GM19193 (cell line): ENCODE results near the gene RNF227.

ENCODE experiments used
- POLR2A ChIP-seq: IDR thresholded peaks from 4 replicates; pipeline ENCODE4 v1.6.1; 2011; ENCODE audit not compliant: insufficient read depth, insufficient read length; ENCODE audit errors: extremely low read depth

Gene RNF227

DNA sequence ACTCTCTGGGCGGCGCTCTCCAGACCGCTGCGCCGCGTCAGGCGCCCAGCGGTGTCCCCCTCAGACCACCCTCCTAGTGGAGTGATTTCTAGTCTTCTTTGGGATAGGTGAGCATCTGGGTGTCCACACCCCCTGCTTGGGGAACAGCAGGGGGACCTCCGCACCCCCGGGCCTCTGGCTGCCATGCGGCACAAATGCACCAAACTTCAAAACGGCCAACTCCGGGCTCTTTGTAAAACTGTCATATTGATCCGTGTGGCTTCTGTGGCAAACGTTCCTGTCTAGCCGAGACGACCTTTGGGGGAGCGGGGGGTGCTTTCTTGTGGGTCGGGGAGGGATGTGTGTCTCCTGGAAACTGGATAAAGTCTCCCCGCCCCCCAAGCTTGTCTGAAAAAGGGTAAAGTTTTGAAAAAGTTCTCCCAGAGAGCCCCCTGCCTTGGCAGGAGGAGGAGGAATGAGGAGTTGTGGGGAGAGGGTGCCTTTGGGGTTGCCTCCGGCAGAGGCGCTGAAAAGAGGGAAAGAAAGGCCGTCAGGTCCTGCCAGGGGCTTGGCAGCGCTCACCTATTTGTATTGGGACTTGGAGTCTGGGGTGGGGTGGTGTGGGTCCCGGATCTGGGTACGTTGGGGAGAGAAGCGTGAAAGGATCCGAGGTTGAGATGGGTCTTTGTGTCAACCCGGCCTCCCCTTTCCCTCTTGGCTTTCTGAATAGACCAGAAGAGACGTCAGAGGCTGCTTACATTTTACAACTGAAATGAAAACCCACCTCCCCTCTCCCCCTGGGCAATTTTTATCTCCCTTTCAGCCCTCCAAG is 29.7 kb downstream of the RNF227 start:
- no peak for TF ChIP-seq POLR2A

- TF ChIP-seq POLR2A = peak; percentile 66
Observed at GRCh38 chr17:7885367-7886226, 30.5 kb downstream of the RNF227 start.

- TF ChIP-seq POLR2A = no peak
Observed at GRCh38 chr17:7884581-7885366, 31.3 kb downstream of the RNF227 start.

- TF ChIP-seq POLR2A = no peak
Observed at GRCh38 chr17:7883781-7884386, 32.2 kb downstream of the RNF227 start.

GRCh38 chr17:7882629-7883028 is 33.5 kb downstream of the RNF227 start:
- no peak for TF ChIP-seq POLR2A

DNA sequence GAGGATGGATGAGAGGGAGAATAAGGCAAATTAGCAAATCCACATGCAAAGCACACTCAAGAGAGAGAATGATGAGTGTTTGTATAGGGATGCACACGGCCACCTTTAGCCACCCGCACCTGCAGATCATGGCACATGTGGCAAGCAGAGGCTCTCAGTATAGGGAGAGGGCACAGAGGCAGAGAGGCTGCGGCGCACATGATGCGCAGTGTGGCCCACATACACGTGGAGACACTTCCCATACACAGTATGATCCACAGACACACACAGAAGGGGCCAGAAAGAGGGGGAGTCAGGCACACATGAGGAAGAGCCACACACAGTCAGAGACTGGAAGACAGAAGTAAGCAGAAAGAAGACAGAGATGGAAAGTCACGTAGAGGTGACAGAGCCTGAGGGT is 34.0 kb downstream of the RNF227 start:
- TF ChIP-seq POLR2A = no peak

DNA sequence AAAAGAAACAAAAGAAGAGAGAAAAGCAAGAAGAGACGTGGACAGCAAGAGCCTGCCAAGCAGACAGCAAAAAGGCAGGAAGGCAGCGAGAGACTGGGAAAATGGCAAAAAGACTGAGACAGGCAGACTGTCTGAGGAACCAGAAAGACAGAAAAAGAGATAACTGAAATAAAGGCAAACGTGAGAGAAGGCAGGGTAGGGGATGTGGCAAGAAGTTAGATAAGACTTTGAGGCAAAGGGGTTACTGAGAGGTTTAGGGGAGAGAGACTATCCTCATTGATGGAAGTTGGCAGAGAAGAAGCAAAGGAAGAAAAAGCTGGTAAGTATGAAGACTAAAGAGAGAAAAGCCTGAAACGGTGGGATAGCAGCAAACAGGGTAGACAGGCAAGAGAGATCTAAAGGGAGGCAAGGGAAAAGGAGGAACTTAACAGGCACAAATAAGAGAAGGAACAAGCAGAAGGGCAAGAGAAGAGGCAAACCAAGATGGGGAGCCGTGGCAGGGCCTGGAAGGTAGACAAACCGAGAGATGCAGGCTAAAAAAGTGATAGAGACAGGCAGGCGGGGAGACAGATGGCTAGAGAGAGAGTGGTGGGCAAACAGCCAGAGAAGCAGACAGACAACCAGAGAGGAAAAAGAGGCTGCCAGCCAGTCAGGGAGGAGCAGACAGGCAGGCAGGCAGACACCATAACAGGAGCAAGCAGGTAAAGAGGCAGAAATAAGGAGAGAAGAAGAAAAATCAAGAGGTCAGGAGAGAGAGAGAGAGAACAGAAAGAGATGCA is 34.6 kb downstream of the RNF227 start:
- no peak for TF ChIP-seq POLR2A

GRCh38 chr17:7880076-7880868 is 35.8 kb downstream of the RNF227 start:
- no peak for TF ChIP-seq POLR2A

DNA sequence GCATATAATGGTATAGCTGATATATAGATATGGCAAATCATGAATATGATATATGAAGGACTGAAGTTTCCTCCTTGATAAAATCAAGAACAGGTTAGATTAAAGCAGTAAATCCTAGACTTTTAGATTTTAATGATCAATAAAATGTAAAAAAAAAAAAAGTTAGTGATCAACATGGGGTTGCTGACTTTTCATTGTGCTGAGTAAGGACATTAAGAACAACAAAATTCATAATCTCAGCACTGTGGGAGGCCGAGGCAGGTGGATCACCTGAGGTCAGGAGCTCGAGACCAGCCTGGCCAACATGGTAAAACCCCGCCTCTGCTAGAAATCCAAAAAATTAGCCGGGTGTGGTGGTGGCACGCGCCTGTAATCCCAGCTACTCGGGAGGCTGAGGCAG is 37.9 kb downstream of the RNF227 start:
- no peak for TF ChIP-seq POLR2A

- TF ChIP-seq POLR2A = no peak
Observed at GRCh38 chr17:7875804-7876370, 40.2 kb downstream of the RNF227 start.

DNA sequence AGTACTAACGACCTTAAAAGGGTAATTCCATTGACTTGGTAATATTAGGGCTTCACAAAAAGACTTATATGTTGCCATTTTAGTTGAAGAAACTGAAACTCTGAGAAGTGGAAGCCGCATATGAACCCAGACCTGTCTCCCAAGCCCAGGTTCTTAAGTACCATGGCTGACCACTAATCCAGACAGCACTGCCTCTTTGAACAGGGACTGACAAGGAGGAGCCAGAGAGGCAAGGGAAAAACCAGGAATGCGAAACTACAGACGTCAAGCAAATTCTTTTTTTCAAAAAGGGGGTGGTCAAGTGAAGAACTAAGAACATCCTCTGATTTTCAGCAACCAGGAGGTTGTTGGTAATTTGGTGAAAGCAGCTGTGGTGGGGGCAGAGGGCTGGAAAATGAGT is 43.0 kb downstream of the RNF227 start:
- no peak for TF ChIP-seq POLR2A

- TF ChIP-seq POLR2A = no peak
Observed at GRCh38 chr17:7867881-7868329, 48.2 kb downstream of the RNF227 start.
